Body of pancreas (tissue), 4 donors: ENCODE results near the gene NOLC1. TPM values are rescaled to one million over a fixed set of nuclear protein-coding genes. Genes with fewer than 3 reads are reported as not detected.

ENCODE experiments used
- ATAC-seq: fragments of 150-250 bp; one replicate; pipeline ENCODE4 v1.9.1; 2016
- DNase-seq, 4 donors: peaks; one replicate each; pipeline ENCODE4 v3.0.0-alpha.2; 2019
- H3K27ac ChIP-seq, 4 donors: fragments of 200-600 bp; sonication (generic); 1 replicate in 3 of 4; 2 replicates in 1 of 4; pipeline versions ENCODE4 v1.5.1 to v1.6.1; 2016 to 2019; ENCODE audit warnings: mild to moderate bottlenecking in 1 of 4, mixed read lengths in 1 of 4, moderate library complexity in 1 of 4
- H3K27me3 ChIP-seq, 2 donors: fragments of 200-600 bp; sonication (generic); one replicate each; pipeline ENCODE4 v1.6.0; 2016; ENCODE audit warnings: mild to moderate bottlenecking in 1 of 2
- H3K36me3 ChIP-seq, 2 donors: fragments of 200-600 bp; sonication (generic); replicated peaks in 1 of 2; 2 replicates each; pipeline ENCODE4 v1.5.1; 2016; ENCODE audit warnings: low read depth in 2 of 2; ENCODE audit not compliant: insufficient read depth in 1 of 2
- H3K4me1 ChIP-seq: fragments of 200-600 bp; sonication (generic); one replicate; pipeline ENCODE4 v1.6.0; 2016
- H3K4me3 ChIP-seq, 2 donors: fragments of 200-600 bp; sonication (generic); 1 replicate in 1 of 2; 2 replicates in 1 of 2; pipeline ENCODE4 v1.5.1; 2016 to 2019
- H3K9me3 ChIP-seq, 3 donors: fragments of 200-600 bp; sonication (generic); 1 replicate in 2 of 3; 2 replicates in 1 of 3; pipeline ENCODE4 v1.5.1; 2016
- CTCF ChIP-seq, 7 experiments: fragments of 450-650 bp in 4 of 7; fragments of 200-600 bp in 3 of 7; sonication (generic) in 3 of 7; IDR thresholded peaks; one replicate each; pipeline ENCODE4 v1.5.1; 2016 to 2019; ENCODE audit warnings: antibody characterized with exemption in 7 of 7
- POLR2A ChIP-seq, 3 donors: fragments of 450-650 bp; IDR thresholded peaks; one replicate each; pipeline ENCODE4 v1.6.1; 2016; ENCODE audit warnings: antibody characterized with exemption in 3 of 3, mild to moderate bottlenecking in 2 of 3
- WGBS, 2 donors: methylation state at CpG; one replicate each; pipeline ENCODE4 v1.1.5; 2017; 5-methylcytosine and 5-hydroxymethylcytosine counted together
- intact Hi-C: fragments of 100-400 bp; cut with DNase I; formaldehyde crosslinking; loops from one replicate; pipeline ENCODE4 v1.15.1; 2023
- total RNA-seq, 2 donors: library from RNA; depleted of rRNA; stranded (reverse); fragments of >200 nt; gene quantifications; one replicate each; pipeline ENCODE4 v1.1.0, GENCODE V29; 2016

The NOLC1 gene
- total RNA-seq, 2 donors from 2014 or later: 26.0 to 33.7 TPM

DNA sequence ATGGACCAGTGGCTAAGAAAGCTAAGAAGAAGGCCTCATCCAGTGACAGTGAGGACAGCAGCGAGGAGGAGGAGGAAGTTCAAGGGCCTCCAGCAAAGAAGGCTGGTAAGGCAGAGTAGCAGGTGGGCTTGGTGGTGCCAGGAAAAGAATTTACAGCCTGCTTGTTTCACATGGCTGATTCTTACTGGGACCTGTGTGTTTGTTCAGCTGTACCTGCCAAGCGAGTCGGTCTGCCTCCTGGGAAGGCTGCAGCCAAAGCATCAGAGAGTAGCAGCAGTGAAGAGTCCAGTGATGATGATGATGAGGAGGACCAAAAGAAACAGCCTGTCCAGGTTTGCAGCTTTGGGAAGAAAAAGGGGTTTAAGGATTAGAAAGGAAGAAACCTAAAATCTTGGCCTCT lies 5.0 kb downstream of the NOLC1 start:
- intact Hi-C loops: no loop called here
- ATAC-seq (no peak), DNase-seq (no peak)
- H3K36me3 ChIP-seq: peaks cover 30 to 39% of the 10 kb centered on the region in 2 donors
- no peak for TF ChIP-seq CTCF (IDR thresholded peaks at IDR 0.05)
- TF ChIP-seq POLR2A (IDR thresholded peaks at IDR 0.05): no peak
- H3K27me3 ChIP-seq: no peaks in the 10 kb centered on the region
- no peaks in the 10 kb centered on the region for H3K9me3 ChIP-seq
- peaks cover 28% of the 10 kb centered on the region for H3K4me1 ChIP-seq
- no peak overlapping the region for H3K4me3 ChIP-seq
- H3K27ac ChIP-seq: no peak overlapping the region
- 41 to 54% methylated on average over 3 of the region's 3 CpGs for WGBS, 2 donors

DNA sequence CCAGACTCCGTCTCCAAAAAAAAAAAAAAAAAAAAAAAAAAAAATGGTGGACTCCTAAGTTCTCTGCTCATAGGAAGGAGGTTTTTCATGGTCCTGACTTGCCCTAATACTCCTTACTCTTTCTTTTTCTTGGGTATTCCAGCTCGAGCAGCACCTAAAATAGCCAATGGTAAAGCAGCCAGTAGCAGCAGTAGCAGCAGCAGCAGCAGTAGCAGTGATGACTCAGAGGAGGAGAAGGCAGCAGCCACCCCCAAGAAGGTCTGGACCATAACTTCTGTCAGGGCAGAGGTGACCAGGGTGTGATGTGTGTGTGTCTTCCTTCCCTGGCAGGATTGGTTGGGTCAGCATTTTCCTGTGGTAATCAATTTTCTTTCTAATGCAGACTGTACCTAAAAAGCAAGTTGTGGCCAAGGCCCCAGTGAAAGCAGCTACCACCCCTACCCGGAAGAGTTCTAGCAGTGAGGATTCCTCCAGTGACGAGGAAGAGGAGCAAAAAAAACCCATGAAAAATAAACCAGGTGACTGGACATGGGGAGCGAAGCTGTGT lies 6.9 kb downstream of the NOLC1 start:
- WGBS, 2 donors: 90 to 97% methylated on average over 5 of the region's 5 CpGs
- Histone ChIP-seq H3K27ac (no peak overlapping the region), H3K4me3 (no peak overlapping the region), H3K9me3 (no peaks in the 10 kb centered on the region), H3K27me3 (no peaks in the 10 kb centered on the region), H3K4me1 (peaks cover 12% of the 10 kb centered on the region), H3K36me3 (peaks cover 30 to 49% of the 10 kb centered on the region in 2 donors)
- DNase-seq: no peak
- TF ChIP-seq POLR2A (IDR thresholded peaks at IDR 0.05): no peak
- TF ChIP-seq CTCF (IDR thresholded peaks at IDR 0.05): no peak
- intact Hi-C loops: no loop called here
- no peak for ATAC-seq

GRCh38 chr10:102159831-102160230 lies 7.6 kb downstream of the NOLC1 start:
- H3K9me3 ChIP-seq: no peaks in the 10 kb centered on the region
- peaks cover 30 to 49% of the 10 kb centered on the region in 2 donors for H3K36me3 ChIP-seq
- intact Hi-C loops: no loop called here
- no peak for ATAC-seq
- no peaks in the 10 kb centered on the region for H3K27me3 ChIP-seq
- DNase-seq: no peak
- H3K27ac ChIP-seq: no peak overlapping the region
- 91 to 94% methylated on average over 4 of the region's 4 CpGs for WGBS, 2 donors
- peaks cover 5% of the 10 kb centered on the region for H3K4me1 ChIP-seq
- H3K4me3 ChIP-seq: no peak overlapping the region
- TF ChIP-seq CTCF (IDR thresholded peaks at IDR 0.05): no peak
- TF ChIP-seq POLR2A (IDR thresholded peaks at IDR 0.05): no peak

DNA sequence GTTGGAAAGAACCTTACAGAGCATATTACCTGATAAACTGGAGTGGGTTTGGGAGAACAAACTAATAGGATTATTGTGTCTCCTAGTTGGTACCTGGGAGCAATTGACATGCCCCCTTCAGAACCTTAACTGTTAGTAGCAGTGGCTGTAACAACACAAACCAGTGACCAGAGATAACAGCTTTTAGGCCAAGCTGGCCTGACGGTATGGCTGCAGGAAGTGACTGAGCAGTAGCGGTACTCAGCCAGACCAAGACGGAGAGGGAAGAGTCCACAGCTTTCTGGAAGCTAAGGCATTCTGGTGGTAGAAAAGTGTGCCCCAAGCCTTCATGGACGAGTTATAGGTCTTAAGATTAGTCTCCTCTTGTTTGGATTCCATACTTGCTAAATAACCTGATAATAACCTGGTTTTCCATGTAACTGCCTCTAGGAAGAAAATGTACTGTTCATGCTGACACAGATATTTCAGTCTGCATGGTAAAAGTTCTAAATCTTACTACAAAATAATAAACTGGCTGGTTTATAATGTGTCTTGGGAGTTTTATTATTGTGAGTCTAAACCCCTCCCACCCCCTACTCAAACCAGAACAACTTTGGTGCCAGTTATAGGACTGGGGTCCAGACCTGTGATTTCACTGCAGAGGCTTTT lies 11.3 kb downstream of the NOLC1 start:
- no peak for TF ChIP-seq POLR2A (IDR thresholded peaks at IDR 0.05)
- TF ChIP-seq CTCF (IDR thresholded peaks at IDR 0.05): no peak
- peaks cover 30 to 41% of the 10 kb centered on the region in 2 donors for H3K36me3 ChIP-seq
- no peak overlapping the region for H3K27ac ChIP-seq
- no peak overlapping the region for H3K4me3 ChIP-seq
- H3K27me3 ChIP-seq: no peaks in the 10 kb centered on the region
- intact Hi-C loops: no loop called here
- no peaks in the 10 kb centered on the region for H3K9me3 ChIP-seq
- H3K4me1 ChIP-seq: no peaks in the 10 kb centered on the region
- 61 to 75% methylated on average over 4 of the region's 4 CpGs for whole genome bisulfite sequencing, 2 donors
- DNase-seq: no peak
- no peak for ATAC-seq

DNA sequence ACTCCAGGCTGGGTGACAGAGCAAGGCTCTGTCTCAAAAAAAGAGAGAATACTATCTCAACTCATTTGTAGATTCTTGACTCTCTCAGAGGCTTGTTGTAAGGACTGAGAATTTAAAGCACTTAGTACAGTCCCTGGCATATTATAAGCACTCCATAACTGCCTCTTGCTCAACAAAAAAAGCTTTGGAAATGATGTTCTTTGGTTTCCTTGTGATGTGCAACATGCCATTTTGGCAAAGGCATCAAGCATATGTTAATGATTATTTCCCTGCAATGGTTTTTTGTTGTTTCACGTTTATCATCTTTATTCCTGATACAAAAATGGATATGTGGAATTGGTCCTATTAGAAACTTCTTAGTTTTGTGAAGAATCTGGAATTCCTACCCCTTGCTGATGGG lies 15.7 kb downstream of the NOLC1 start:
- DNase-seq (no peak), ATAC-seq (no peak)
- no peaks in the 10 kb centered on the region for H3K27me3 ChIP-seq
- no peak overlapping the region for H3K4me3 ChIP-seq
- H3K36me3 ChIP-seq: peaks cover 0 to 5% of the 10 kb centered on the region in 2 donors
- no peaks in the 10 kb centered on the region for H3K9me3 ChIP-seq
- H3K4me1 ChIP-seq: peaks cover 7% of the 10 kb centered on the region
- intact Hi-C loops: no loop called here
- H3K27ac ChIP-seq: no peak overlapping the region
- WGBS, 2 donors: 6 to 21% methylated on average over 1 of the region's 1 CpG
- TF ChIP-seq CTCF (IDR thresholded peaks at IDR 0.05) (no peak), POLR2A (IDR thresholded peaks at IDR 0.05) (no peak)
